Uterus (tissue), 4 donors: ENCODE results near the gene RASAL2. TPM values are rescaled to one million over a fixed set of nuclear protein-coding genes. Genes with fewer than 3 reads are reported as not detected.

Experiments
- DNase-seq, 2 donors: peaks; one replicate each; pipeline ENCODE4 v3.0.0-alpha.2; 2019 to 2020
- H3K27ac ChIP-seq, 2 donors: fragments of 200-600 bp; sonication (generic); 1 replicate in 1 of 2; 2 replicates in 1 of 2; pipeline ENCODE4 v1.5.1; 2016 to 2018
- H3K27me3 ChIP-seq, 2 donors: fragments of 200-600 bp; sonication (generic); one replicate each; pipeline ENCODE4 v1.5.1; 2018 to 2019; ENCODE audit warnings: control low read depth in 1 of 2
- H3K36me3 ChIP-seq, 2 donors: fragments of 200-600 bp; sonication (generic); one replicate each; pipeline ENCODE4 v1.5.1; 2019; ENCODE audit warnings: control low read depth in 1 of 2
- H3K4me1 ChIP-seq, 2 donors: fragments of 200-600 bp; sonication (generic); one replicate each; pipeline ENCODE4 v1.5.1; 2018 to 2019; ENCODE audit warnings: control low read depth in 1 of 2
- H3K4me3 ChIP-seq, 2 donors: fragments of 200-600 bp; sonication (generic); 1 replicate in 1 of 2; 2 replicates in 1 of 2; pipeline ENCODE4 v1.5.1; 2018 to 2019; ENCODE audit warnings: mild to moderate bottlenecking in 1 of 2
- H3K9me3 ChIP-seq, 2 donors: fragments of 200-600 bp; sonication (generic); one replicate each; pipeline ENCODE4 v1.5.1; 2019; ENCODE audit warnings: control low read depth in 1 of 2
- POLR2A ChIP-seq, 2 donors: fragments of 450-650 bp; IDR thresholded peaks; one replicate each; pipeline ENCODE4 v1.6.1; 2016; ENCODE audit warnings: antibody characterized with exemption in 2 of 2, mild to moderate bottlenecking in 1 of 2, moderate library complexity in 1 of 2
- intact Hi-C: fragments of 100-400 bp; cut with DNase I; formaldehyde crosslinking; loops from one replicate; pipeline ENCODE4 v1.15.1; 2023; ENCODE audit warnings: low total_unique reads
- total RNA-seq, 4 donors: library from RNA; depleted of rRNA in 3 of 4; stranded (reverse); fragments of >200 nt in 3 of 4; gene quantifications; one replicate each; pipeline versions ENCODE4 v1.1.0 to v1.2.4, GENCODE V29; 2014 to 2023
- TF ChIP-seq, protein P1 (sequence below), 4 experiments: fragments of 200-600 bp in 2 of 4; fragments of 450-650 bp in 2 of 4; sonication (generic) in 2 of 4; IDR thresholded peaks; one replicate each; pipeline ENCODE4 v1.5.1; 2016 to 2019; ENCODE audit warnings: antibody characterized with exemption in 4 of 4, mild to moderate bottlenecking in 2 of 4, moderate library complexity in 1 of 4
- donor health status: DM: yes; HTN: yes; CAD: no.

The RASAL2 gene
- total RNA-seq, 4 donors from 2014 or later: 10.0 to 42.5 (median 29.8) TPM

DNA sequence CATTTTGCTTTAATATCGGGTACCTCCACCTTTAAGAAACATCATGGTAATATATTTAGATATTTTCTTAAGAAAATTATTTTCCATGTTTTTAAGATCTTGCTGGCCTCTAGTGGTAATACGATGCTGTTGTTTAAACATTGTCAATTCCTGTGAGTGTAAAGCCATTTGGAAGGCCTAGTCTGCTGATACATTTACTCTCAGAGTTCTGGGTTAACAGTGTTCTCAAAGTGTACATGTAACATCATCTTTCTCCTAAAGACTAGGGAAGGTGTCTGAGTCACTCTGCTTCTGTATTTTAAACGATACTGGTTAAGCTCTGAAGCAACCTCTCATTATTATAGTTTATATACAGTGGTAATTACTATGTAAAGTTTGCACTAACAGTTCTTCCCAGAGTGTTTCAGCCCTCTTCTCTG lies 189.1 kb downstream of the RASAL2 start:
- TF ChIP-seq POLR2A (IDR thresholded peaks at IDR 0.05): no peak
- TF ChIP-seq, protein P1, sequence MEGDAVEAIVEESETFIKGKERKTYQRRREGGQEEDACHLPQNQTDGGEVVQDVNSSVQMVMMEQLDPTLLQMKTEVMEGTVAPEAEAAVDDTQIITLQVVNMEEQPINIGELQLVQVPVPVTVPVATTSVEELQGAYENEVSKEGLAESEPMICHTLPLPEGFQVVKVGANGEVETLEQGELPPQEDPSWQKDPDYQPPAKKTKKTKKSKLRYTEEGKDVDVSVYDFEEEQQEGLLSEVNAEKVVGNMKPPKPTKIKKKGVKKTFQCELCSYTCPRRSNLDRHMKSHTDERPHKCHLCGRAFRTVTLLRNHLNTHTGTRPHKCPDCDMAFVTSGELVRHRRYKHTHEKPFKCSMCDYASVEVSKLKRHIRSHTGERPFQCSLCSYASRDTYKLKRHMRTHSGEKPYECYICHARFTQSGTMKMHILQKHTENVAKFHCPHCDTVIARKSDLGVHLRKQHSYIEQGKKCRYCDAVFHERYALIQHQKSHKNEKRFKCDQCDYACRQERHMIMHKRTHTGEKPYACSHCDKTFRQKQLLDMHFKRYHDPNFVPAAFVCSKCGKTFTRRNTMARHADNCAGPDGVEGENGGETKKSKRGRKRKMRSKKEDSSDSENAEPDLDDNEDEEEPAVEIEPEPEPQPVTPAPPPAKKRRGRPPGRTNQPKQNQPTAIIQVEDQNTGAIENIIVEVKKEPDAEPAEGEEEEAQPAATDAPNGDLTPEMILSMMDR (IDR thresholded peaks at IDR 0.05): peak in 1 of 4 experiments; percentile 8
- H3K36me3 ChIP-seq: no peaks in the 10 kb centered on the region
- H3K4me1 ChIP-seq: no peaks in the 10 kb centered on the region
- no peaks in the 10 kb centered on the region for H3K27me3 ChIP-seq
- H3K4me3 ChIP-seq: no peak overlapping the region
- intact Hi-C loops: no loop called here
- no peak overlapping the region for H3K27ac ChIP-seq
- no peak for DNase-seq
- no peaks in the 10 kb centered on the region for H3K9me3 ChIP-seq

DNA sequence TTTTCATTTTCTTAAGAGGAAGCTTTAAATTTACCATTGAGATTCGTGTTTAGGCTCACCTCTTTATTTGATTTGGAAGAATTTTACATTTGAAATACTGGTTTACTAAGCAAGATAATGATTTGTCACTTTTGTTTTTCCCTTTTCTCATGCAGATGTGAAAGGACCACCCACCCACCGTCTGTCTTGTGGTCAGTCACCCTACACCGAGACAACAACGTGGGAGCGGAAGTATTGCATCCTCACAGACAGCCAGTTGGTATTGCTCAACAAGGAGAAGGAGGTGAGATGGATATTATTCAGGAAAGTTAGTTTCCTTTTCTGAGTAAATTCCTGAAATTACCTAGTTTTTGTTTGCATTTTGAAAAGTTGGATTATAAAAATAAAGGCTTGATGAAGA lies 189.5 kb downstream of the RASAL2 start:
- H3K9me3 ChIP-seq: no peaks in the 10 kb centered on the region
- intact Hi-C loops: no loop called here
- DNase-seq: no peak
- TF ChIP-seq, protein P1 (IDR thresholded peaks at IDR 0.05): no peak
- no peak for TF ChIP-seq POLR2A (IDR thresholded peaks at IDR 0.05)
- H3K27me3 ChIP-seq: no peaks in the 10 kb centered on the region
- H3K27ac ChIP-seq: no peak overlapping the region
- no peak overlapping the region for H3K4me3 ChIP-seq
- no peaks in the 10 kb centered on the region for H3K36me3 ChIP-seq
- H3K4me1 ChIP-seq: no peaks in the 10 kb centered on the region

DNA sequence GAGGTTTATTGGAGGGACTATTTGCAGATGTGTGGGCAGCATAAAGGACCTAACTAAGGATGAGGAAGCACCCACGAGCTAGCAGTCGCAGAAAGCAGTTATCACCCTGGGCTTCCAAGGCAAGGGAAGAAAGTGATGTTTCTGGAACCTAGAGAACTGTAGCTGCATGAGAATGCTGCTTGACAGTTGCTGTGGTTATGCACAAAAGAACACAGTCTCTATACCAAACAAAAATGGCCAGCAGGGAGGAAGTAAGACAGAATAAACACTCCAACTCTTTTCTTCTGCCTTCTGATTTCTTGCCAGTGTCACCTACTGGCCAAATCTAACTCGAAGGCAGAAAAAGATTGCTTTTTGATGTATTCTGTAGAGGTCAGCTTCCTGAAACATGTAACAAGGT lies 190.2 kb downstream of the RASAL2 start:
- intact Hi-C loops: no loop called here
- H3K9me3 ChIP-seq: no peaks in the 10 kb centered on the region
- H3K27me3 ChIP-seq: no peaks in the 10 kb centered on the region
- H3K36me3 ChIP-seq: no peaks in the 10 kb centered on the region
- TF ChIP-seq POLR2A (IDR thresholded peaks at IDR 0.05): no peak
- TF ChIP-seq, protein P1 (IDR thresholded peaks at IDR 0.05): no peak
- DNase-seq: no peak
- no peak overlapping the region for H3K4me3 ChIP-seq
- H3K4me1 ChIP-seq: no peaks in the 10 kb centered on the region
- H3K27ac ChIP-seq: no peak overlapping the region

DNA sequence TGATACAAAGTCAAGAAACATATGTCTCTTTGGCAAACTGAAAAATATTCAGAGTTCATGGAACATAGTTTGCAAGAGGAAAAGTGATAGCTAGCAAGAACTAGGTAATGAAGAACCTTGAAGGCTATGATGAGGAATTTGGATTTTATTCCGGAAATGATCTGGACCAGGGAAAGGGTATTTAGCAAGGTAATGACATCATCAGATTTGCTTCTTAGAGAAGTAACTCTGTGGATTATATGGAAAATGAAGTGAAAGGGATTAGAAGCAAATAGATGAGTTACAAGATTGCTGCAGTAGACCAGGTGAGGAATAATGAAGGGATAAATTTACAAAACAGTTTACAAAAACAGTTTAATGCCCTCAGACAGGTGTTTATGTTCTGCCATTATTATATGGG lies 197.3 kb downstream of the RASAL2 start:
- intact Hi-C loops: no loop called here
- no peak for DNase-seq
- H3K36me3 ChIP-seq: no peaks in the 10 kb centered on the region
- no peaks in the 10 kb centered on the region for H3K27me3 ChIP-seq
- no peaks in the 10 kb centered on the region for H3K4me1 ChIP-seq
- TF ChIP-seq, protein P1 (IDR thresholded peaks at IDR 0.05): no peak
- no peak for TF ChIP-seq POLR2A (IDR thresholded peaks at IDR 0.05)
- H3K27ac ChIP-seq: no peak overlapping the region
- no peak overlapping the region for H3K4me3 ChIP-seq
- no peaks in the 10 kb centered on the region for H3K9me3 ChIP-seq

DNA sequence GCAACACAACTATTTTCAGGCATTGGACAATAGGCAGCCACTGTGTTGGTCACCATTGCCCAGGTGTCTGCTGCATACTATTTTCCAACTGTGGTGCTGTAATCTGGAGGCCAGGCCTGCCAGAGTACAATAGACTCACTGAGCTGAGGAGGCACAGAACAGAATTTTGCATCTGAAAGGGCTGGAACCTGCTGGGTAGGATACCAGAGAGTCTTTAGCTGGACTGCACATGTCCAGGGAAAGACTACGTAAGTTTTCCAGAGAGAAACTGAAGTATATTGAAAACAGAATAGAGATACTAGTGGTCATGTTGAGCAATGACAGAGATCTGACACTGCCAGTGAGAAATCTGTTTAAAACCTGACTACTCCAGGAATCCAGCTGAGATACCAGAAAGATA lies 200.8 kb downstream of the RASAL2 start:
- intact Hi-C loops: no loop called here
- no peak overlapping the region for H3K27ac ChIP-seq
- H3K27me3 ChIP-seq: no peaks in the 10 kb centered on the region
- H3K4me3 ChIP-seq: no peak overlapping the region
- no peaks in the 10 kb centered on the region for H3K9me3 ChIP-seq
- H3K4me1 ChIP-seq: no peaks in the 10 kb centered on the region
- TF ChIP-seq, protein P1 (IDR thresholded peaks at IDR 0.05): no peak
- TF ChIP-seq POLR2A (IDR thresholded peaks at IDR 0.05): no peak
- H3K36me3 ChIP-seq: no peaks in the 10 kb centered on the region
- no peak for DNase-seq
